ENCODE data around the gene DPEP1.

Gene DPEP1

DNA sequence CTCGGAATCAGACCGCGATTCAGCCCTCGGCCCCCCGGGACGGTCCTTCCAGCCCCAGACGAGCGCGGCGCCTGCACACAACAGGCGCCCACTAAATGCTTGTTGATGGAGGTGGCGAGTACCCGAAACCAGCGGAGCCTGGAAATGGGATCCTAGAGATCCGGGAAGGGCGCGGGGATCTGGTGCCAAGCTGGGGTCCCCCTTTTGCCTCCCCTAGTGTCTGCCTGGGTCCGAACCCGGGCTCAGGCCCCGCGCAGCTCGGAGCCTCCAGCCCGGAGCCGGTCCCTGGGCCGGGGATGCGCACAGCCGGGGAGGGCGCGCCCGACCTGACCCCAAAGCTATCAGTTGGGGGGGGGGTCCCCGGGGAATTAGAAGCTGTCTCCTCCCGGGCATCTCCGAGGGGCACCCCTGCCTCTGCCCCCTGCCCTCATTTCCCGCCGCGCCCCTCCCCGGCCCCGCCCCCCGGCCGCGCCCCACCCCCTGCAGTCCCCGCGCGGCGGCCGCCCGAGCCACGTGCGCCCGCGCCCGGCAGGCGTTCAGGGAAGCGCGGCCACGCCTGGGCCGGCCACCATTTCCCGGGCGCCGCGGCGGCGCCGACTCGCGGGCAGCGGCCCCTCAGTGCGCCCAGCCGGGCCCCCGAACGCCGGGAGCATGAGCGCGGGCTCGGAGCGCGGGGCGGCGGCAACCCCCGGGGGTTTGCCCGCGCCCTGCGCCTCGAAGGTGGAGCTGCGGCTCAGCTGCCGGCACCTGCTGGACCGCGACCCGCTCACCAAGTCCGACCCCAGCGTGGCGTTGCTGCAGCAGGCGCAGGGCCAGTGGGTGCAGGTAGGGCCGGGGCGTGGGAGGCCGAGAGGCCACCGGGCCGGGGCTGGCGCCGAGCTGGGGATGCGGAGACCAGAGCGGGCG is 37.9 kb upstream of the DPEP1 start, which contains the start of gene CPNE7:
TSS of gene CPNE7 (plus strand) at position 512 of the 906 bp plus-strand sequence. CDS start at position 652, 140 bp downstream.
- TF ChIP-seq, protein P1, sequence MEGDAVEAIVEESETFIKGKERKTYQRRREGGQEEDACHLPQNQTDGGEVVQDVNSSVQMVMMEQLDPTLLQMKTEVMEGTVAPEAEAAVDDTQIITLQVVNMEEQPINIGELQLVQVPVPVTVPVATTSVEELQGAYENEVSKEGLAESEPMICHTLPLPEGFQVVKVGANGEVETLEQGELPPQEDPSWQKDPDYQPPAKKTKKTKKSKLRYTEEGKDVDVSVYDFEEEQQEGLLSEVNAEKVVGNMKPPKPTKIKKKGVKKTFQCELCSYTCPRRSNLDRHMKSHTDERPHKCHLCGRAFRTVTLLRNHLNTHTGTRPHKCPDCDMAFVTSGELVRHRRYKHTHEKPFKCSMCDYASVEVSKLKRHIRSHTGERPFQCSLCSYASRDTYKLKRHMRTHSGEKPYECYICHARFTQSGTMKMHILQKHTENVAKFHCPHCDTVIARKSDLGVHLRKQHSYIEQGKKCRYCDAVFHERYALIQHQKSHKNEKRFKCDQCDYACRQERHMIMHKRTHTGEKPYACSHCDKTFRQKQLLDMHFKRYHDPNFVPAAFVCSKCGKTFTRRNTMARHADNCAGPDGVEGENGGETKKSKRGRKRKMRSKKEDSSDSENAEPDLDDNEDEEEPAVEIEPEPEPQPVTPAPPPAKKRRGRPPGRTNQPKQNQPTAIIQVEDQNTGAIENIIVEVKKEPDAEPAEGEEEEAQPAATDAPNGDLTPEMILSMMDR (IDR thresholded peaks at IDR 0.05; ENCODE audit: extremely low read depth, missing control alignments), result no peak
- DNase-seq (ENCODE audit: low spot score), result peak; percentile 87

DNA sequence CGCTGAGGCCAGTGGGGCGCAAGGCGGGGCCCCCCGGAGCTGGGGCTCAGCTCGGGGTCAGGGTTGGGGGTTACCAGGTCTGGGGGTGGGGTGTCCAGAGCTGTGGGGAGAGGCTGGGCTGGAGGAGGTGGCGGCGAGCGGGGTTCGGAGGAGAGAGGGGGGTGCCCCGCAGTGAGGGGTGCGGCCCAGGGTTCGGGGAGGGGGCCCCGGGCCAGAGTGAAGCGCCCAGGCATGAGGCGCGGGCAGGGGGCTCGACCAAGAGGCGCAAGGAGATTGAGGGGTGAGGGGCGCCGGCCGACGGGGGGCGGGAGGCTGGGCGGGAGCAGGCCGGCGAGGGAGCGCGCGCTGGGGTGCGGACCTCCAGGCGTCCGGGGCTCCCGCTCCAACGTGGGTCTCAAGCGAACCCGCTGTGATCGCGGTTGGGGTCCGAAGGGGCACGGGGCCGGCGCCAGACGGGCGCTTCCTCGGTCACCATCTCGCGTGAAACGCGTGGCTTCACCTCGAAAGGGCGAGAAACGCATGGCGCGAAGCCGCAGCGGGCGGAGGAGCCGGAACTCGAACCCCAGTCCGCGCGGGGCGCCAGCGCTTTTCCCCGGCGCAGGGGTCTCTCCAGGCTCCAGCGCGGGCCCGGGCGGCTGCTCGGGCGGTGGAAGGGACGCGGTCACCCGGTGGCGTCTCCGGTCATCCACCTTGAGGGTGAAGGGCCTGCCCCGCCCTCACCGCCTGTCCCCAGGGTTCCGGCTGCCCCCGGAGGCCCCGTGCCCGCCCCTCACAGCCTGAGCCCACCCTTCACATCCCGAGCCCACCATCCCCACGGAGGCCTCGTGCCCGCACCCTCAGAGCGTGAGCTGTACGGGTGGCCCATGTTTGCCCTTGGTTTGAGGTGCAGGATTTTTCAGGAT is 37.0 kb upstream of the DPEP1 start:
- no peak for DNase-seq (ENCODE audit: low spot score)
- TF ChIP-seq, protein P1 (IDR thresholded peaks at IDR 0.05; ENCODE audit: extremely low read depth, missing control alignments), result no peak

DNA sequence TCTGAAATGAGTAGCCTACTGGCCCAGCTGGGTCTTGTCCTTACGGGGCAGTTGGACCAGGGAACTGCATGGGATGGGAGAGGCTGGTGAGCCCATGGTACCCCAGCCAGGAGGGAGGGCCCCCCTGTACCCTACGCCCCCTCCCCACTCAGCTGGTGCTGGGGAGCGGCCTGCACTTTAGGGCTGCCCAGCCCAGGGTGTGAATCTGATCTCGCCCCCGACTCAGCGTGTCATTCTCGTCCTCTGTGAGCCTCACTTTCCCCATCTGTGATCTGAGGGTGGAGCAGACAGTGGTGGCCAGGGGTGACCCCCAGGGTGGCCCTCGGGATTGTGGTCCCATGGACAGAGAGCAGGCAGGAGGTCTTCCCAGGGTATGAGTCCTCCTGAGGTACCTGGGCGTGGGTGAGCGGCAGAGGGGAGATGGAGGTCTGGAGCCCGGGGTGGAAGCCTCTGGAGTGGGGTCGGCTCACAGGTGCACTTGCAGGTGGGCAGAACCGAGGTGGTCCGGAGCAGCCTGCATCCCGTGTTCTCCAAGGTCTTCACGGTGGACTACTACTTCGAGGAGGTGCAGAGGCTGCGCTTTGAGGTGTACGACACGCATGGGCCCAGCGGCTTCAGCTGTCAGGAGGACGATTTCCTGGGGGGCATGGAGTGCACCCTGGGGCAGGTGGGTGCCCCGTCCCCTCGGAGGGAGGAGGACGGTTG is 36.2 kb upstream of the DPEP1 start:
- TF ChIP-seq, protein P1 (IDR thresholded peaks at IDR 0.05; ENCODE audit: extremely low read depth, missing control alignments), result no peak
- no peak for DNase-seq (ENCODE audit: low spot score)

DNA sequence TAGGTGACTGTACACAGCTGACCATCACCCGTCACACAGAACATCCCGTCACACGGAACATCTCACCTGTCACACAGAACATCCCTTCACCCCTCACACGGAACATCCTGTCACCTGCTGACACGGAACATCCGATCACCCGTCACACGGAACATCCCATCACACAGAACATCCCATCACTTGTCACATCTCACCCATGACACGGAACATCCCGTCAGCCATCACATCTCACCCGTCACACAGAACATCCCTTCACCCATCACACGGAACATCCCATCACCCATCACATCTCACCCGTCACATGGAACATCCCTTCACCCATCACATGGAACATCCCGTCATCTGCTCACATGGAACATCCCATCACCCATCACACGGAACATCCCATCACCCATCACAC is 34.1 kb upstream of the DPEP1 start:
- TF ChIP-seq, protein P1 (IDR thresholded peaks at IDR 0.05; ENCODE audit: extremely low read depth, missing control alignments), result no peak
- no peak for DNase-seq (ENCODE audit: low spot score)

DNA sequence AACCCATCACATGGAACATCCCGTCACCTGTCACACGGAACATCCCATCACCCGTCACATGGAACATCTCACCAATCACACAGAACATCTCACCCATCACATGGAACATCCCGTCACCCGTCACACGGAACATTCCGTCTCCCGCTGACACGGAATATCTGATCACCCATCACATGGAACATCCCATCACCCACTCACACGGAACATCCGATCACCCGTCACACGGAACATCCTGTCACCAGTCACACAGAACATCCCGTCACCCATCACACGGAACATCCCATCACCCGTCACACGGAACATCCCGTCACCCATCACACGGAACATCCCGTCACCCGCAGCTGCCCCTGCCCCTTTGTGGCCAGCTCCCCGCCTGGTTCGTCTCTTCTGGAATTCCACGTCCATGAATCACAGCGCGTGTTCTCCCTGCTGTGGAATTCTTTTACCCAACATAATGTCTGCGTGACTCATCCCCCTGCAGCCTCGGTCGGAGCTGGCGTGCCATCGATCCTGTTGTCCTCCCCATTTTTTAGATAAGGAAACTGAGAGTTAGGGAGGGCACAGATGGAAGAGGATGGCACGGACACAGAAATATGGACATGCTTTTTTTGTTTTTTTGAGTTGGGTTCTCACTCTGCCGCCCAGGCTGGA is 32.3 kb upstream of the DPEP1 start:
- TF ChIP-seq, protein P1 (IDR thresholded peaks at IDR 0.05; ENCODE audit: extremely low read depth, missing control alignments), result no peak
- DNase-seq (ENCODE audit: low spot score), result no peak

DNA sequence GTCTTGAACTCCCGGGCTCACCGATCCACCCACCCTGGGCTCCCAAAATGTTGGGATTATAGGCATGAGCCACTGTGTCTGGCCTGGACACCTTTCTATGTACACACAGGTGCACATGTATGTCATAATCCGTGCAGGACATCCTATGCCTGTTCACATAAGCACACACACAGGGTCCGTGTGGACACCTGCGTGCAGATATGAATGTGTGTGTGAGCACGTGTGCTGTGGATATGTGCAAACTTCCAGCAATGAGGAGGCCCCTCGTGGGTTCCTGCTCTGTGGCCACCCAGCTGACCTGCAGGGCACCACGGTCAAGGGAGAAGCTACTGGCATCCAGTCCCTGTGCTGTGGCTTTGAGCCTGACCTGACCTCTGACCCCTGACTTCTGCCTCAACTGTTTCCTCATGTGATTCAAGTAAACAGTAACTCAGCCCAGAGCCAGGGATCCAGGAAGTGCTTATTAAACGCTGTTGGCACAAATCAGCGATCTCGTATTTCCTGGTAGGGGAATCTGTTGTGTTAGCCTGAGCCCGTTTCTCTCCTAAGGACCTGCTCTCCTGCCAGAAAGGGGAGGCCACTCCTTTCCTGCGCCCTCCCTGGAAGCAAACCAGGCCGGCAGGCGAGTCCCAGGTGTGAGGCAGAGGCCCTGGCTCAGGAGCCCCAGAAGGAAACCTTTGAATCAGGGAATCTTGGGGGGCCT is 31.4 kb upstream of the DPEP1 start:
- TF ChIP-seq, protein P1 (IDR thresholded peaks at IDR 0.05; ENCODE audit: extremely low read depth, missing control alignments), result no peak
- DNase-seq (ENCODE audit: low spot score), result no peak
